Lung (tissue), 16 donors: Measurements from ENCODE around the gene SP8. TPM values are rescaled to one million over a fixed set of nuclear protein-coding genes. Genes with fewer than 3 reads are reported as not detected.
A peak's percentile ranks its signal among the peaks of the same experiment; 100 is the strongest.
"Not testable (repeated sequence)": the region's sequence is repeated elsewhere in the genome, so short reads cannot be mapped to it uniquely, and the experiment has no call there.

Source experiments
- ATAC-seq: fragments of 200-7000 bp; cut with Tn5 transposase; one replicate; pipeline ENCODE4 v1.9.1; 2020; ENCODE audit warnings: moderate number of reproducible peaks; ENCODE audit not compliant: insufficient read depth, low FRiP score
- DNase-seq, 3 donors: peaks; one replicate each; pipeline ENCODE4 v3.0.0-alpha.2; 2013 to 2017
- H3K27ac ChIP-seq, 2 donors: one replicate each; pipeline ENCODE4 v1.5.1; 2013; ENCODE audit warnings: mild to moderate bottlenecking in 2 of 2, moderate library complexity in 2 of 2, control low read depth in 1 of 2, inconsistent platforms in 1 of 2, low read depth in 1 of 2, low read length in 1 of 2
- H3K27me3 ChIP-seq, 3 donors: one replicate each; pipeline ENCODE4 v1.5.1; 2013; ENCODE audit warnings: low read length in 2 of 3; ENCODE audit not compliant: control insufficient read depth in 3 of 3, insufficient read depth in 3 of 3
- H3K36me3 ChIP-seq, 4 donors: one replicate each; pipeline ENCODE4 v1.5.1; 2013; ENCODE audit warnings: low read length in 4 of 4, mild to moderate bottlenecking in 1 of 4, moderate library complexity in 1 of 4; ENCODE audit not compliant: control insufficient read depth in 4 of 4, insufficient read depth in 4 of 4
- H3K4me1 ChIP-seq, 5 donors: one replicate each; pipeline ENCODE4 v1.5.1; 2013; ENCODE audit warnings: low read length in 5 of 5, mild to moderate bottlenecking in 2 of 5, moderate library complexity in 1 of 5; ENCODE audit not compliant: control insufficient read depth in 5 of 5, insufficient read depth in 5 of 5
- H3K4me3 ChIP-seq: one replicate; pipeline ENCODE4 v1.5.1; 2013; ENCODE audit warnings: mild to moderate bottlenecking, control low read depth, moderate library complexity
- H3K9ac ChIP-seq, 2 donors: one replicate each; pipeline ENCODE4 v1.5.1; 2013; ENCODE audit warnings: low read length in 2 of 2, control low read depth in 1 of 2; ENCODE audit not compliant: insufficient read depth in 1 of 2
- H3K9me3 ChIP-seq, 4 donors: one replicate each; pipeline ENCODE4 v1.5.1; 2013; ENCODE audit warnings: low read length in 3 of 4, mild to moderate bottlenecking in 1 of 4, moderate library complexity in 1 of 4; ENCODE audit not compliant: control insufficient read depth in 4 of 4, insufficient read depth in 3 of 4
- CTCF ChIP-seq: IDR thresholded peaks from 2 replicates; pipeline ENCODE4 v1.5.1; 2012; ENCODE audit warnings: mild to moderate bottlenecking; ENCODE audit errors: control extremely low read depth, extremely low read depth
- WGBS, 2 donors: extraction: QIAGEN DNeasy Blood & Tissue Kit; methylation state at CpG; one replicate each; pipeline ENCODE4 v1.1.7; 2013; 5-methylcytosine and 5-hydroxymethylcytosine counted together
- long read RNA-seq, 5 donors: transcript quantifications; one replicate each; lab custom pipeline, GENCODE V29; 2026
- polyA plus RNA-seq, 2 donors: library from polyadenylated mRNA; stranded (reverse); fragments of 200-250 nt; gene quantifications; one replicate each; pipeline ENCODE4 v1.2.1, GENCODE V29; 2013
- total RNA-seq, 2 donors: library from RNA; depleted of rRNA in 1 of 2; stranded (reverse); fragments of >200 nt in 1 of 2; gene quantifications; one replicate each; pipeline ENCODE4 v1.2.1, GENCODE V29; 2014 to 2021
- donor health status: control.
- donor health status: control.
- donor health status: Bipolar disorder and iron deficiency.
- donor health status: healthy.
- donor health status: DM: yes; HTN: yes; CAD: no.

Gene SP8
- total RNA-seq (not detected), polyA plus RNA-seq (not detected)
- long read RNA-seq, donor 1: 0 reads
- long read RNA-seq, donor 2: 0 reads
- long read RNA-seq, donor 3: 0 reads
- long read RNA-seq, donor 4: 0 reads
- long read RNA-seq, donor 5: 0 reads

GRCh38 chr7:20786779-20787659, at the start of gene SP8:
TSS of gene SP8 (minus strand) at chr7:20786886. CDS start at chr7:20786798, 88 bp downstream.
- Histone ChIP-seq H3K4me1 (peaks cover 0 to 26% (median 5%) of the 10 kb centered on the region in 5 donors), H3K9me3 (peaks cover 0 to 19% (median 0%) of the 10 kb centered on the region in 4 donors), H3K36me3 (no peaks in the 10 kb centered on the region), H3K27me3 (peaks cover 16 to 88% (median 83%) of the 10 kb centered on the region in 3 donors), H3K4me3 (no peak within 1 kb of the TSS), H3K9ac (no peak within 1 kb of the TSS), H3K27ac (no peak within 1 kb of the TSS)
- TF ChIP-seq CTCF: no peak
- 5 to 6% methylated on average over 50 of the region's 50 CpGs for whole genome bisulfite sequencing, 2 donors
- DNase-seq (peak; percentile 62 to 73 (median 63)), ATAC-seq (no peak)

GRCh38 chr7:20836424-20836823, 49.7 kb upstream of the SP8 start:
- H3K4me1 ChIP-seq, H3K27me3 ChIP-seq, H3K9ac ChIP-seq, H3K27ac ChIP-seq, H3K36me3 ChIP-seq, ATAC-seq, DNase-seq, H3K4me3 ChIP-seq, H3K9me3 ChIP-seq: not testable (repeated sequence)
- WGBS, 2 donors: 26 to 52% methylated on average over 2 of the region's 2 CpGs

GRCh38 chr7:20835111-20835750, 48.5 kb upstream of the SP8 start:
- TF ChIP-seq CTCF: no peak
- H3K36me3 ChIP-seq: no peaks in the 10 kb centered on the region
- no peaks in the 10 kb centered on the region for H3K27me3 ChIP-seq
- WGBS, 2 donors: 78 to 80% methylated on average over 15 of the region's 15 CpGs
- H3K27ac ChIP-seq: no peak overlapping the region
- no peak overlapping the region for H3K4me3 ChIP-seq
- peaks cover 0 to 2% (median 0%) of the 10 kb centered on the region in 4 donors for H3K9me3 ChIP-seq
- DNase-seq (no peak), ATAC-seq (no peak)
- no peak overlapping the region for H3K9ac ChIP-seq
- peaks cover 0 to 8% (median 0%) of the 10 kb centered on the region in 5 donors for H3K4me1 ChIP-seq

GRCh38 chr7:20834656-20835055, 48.0 kb upstream of the SP8 start:
- no peak overlapping the region for H3K9ac ChIP-seq
- no peak overlapping the region for H3K27ac ChIP-seq
- peak in 2 of 3 donors; percentile 17 to 20 for DNase-seq
- H3K36me3 ChIP-seq: no peaks in the 10 kb centered on the region
- peaks cover 0 to 8% (median 0%) of the 10 kb centered on the region in 5 donors for H3K4me1 ChIP-seq
- no peaks in the 10 kb centered on the region for H3K27me3 ChIP-seq
- peaks cover 0 to 2% (median 0%) of the 10 kb centered on the region in 4 donors for H3K9me3 ChIP-seq
- no peak for ATAC-seq
- H3K4me3 ChIP-seq: no peak overlapping the region
- no peak for TF ChIP-seq CTCF
